Measurements from ENCODE around the gene ZDHHC1. TPM values are rescaled to one million over a fixed set of nuclear protein-coding genes. Genes with fewer than 3 reads are reported as not detected.

Gene ZDHHC1
- total and polyA plus RNA-seq, 2 of the 13 experiments (the other 11 are each of a cell fraction or from before 2014, with no cell fraction given) = 0.51 to 1.1 TPM

GRCh38 chr16:67451704-67452435, 35.6 kb upstream of the ZDHHC1 start (continued):
- TF ChIP-seq ZFP91 (CRISPR knock-in tag; IDR thresholded peaks at IDR 0.05; ENCODE audit: borderline replicate concordance) = 0 out of 2 replicates have a peak, but pooled peaks have one; percentile 33
- no peak for TF ChIP-seq ZNF136 (CRISPR knock-in tag; IDR thresholded peaks at IDR 0.05; ENCODE audit: low read depth)
- TF ChIP-seq MATR3 (CRISPR knock-in tag; IDR thresholded peaks at IDR 0.05) = no peak
- peak; percentile 41; the same call in 1 of the 2 replicates for TF ChIP-seq HIC2 (CRISPR knock-in tag; IDR thresholded peaks at IDR 0.05; ENCODE audit: low read depth)
- TF ChIP-seq NKX3-1 (CRISPR knock-in tag; IDR thresholded peaks at IDR 0.05) = no peak
- TF ChIP-seq TAF1 (CRISPR knock-in tag; IDR thresholded peaks at IDR 0.05) = no peak
- TF ChIP-seq PRDM15 (CRISPR knock-in tag; IDR thresholded peaks at IDR 0.05) = no peak
- 0 out of 2 replicates have a peak, but pooled peaks have one; percentile 48 for TF ChIP-seq AHR (CRISPR knock-in tag; IDR thresholded peaks at IDR 0.05)

Measured in HepG2 (cell line).